H1 (cell line): ENCODE results near the gene CYP11A1. TPM values are rescaled to one million over a fixed set of nuclear protein-coding genes. Genes with fewer than 3 reads are reported as not detected.

Experiments
- EP300 ChIP-seq, 2 experiments: IDR thresholded peaks; 1 replicate in 1 of 2; 2 replicates in 1 of 2; pipeline ENCODE4 v1.6.1; 2011 to 2012; ENCODE audit warnings: low read depth in 2 of 2, low read length in 2 of 2, mild to moderate bottlenecking in 2 of 2, borderline replicate concordance in 1 of 2, inconsistent platforms in 1 of 2, moderate library complexity in 1 of 2
- GABPA ChIP-seq: IDR thresholded peaks from 2 replicates; pipeline ENCODE4 v1.6.1; 2011; ENCODE audit warnings: mild to moderate bottlenecking, low read length, moderate library complexity, borderline replicate concordance; ENCODE audit not compliant: insufficient read depth
- POLR2A ChIP-seq, 2 experiments: IDR thresholded peaks; 1 replicate in 1 of 2; 2 replicates in 1 of 2; pipeline ENCODE4 v1.6.1; 2011; ENCODE audit warnings: low read depth in 2 of 2, low read length in 2 of 2, mild to moderate bottlenecking in 2 of 2; ENCODE audit errors: control extremely low read depth in 1 of 2
- polyA plus RNA-seq, 7 experiments: library from polyadenylated mRNA; depleted of rRNA in 3 of 7; stranded (reverse) in 5 of 7; unstranded in 2 of 7; fragments of >200 nt in 5 of 7; fragments of 200-250 nt in 2 of 7; gene quantifications; 1 replicate in 5 of 7; 2 replicates in 1 of 7; 4 replicates in 1 of 7; pipeline versions ENCODE4 v1.2.1 to v1.2.3, GENCODE V29; 2011 to 2013; ENCODE audit warnings: missing spikeins in 2 of 7, mixed read lengths in 2 of 7
- total RNA-seq: library from RNA; stranded (reverse); fragmentation: NEBNext Ultra II Directional; extraction: Animal tissue kit (Norgen Biotek cat#: 25700); gene quantifications from 2 replicates; pipeline ENCODE4 v1.2.1, GENCODE V29; 2021
- TF ChIP-seq, protein P1 (sequence below): IDR thresholded peaks from 2 replicates; pipeline ENCODE4 v1.6.1; 2012; ENCODE audit warnings: low read length, inconsistent platforms

CYP11A1 gene
- total and polyA plus RNA-seq, 2 of the 8 experiments (the other 6 are each of a cell fraction or from before 2014, with no cell fraction given), result 1.9 to 7.2 TPM

DNA sequence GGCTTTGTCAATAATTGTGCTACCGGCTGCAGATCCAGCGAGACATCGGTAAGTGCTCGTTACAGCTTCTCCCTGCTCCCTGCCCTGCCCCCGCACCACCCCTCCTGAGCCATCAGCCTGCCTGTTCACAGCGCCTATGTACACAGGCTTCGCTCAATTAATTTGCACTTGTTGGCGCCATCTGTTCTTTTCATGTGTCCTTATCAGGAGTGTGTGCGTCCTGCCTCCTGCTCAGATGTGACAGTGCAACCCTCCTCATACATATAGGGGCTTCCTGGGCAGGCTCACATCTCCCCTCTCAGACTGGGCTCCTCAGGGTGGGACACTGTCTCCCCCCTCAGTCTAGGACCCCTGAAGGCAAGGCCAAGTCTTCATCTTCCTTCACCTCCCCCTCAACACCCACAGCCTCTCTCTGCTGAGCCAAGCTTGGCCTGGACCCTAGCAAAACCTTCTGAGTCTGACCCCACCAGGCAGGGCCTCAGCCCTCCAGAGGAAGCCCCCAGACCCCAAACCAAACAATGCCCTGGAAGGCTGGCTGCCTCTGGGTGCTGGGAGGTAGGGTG is 54.9 kb downstream of the CYP11A1 start (continued):
- TF ChIP-seq, protein P1, sequence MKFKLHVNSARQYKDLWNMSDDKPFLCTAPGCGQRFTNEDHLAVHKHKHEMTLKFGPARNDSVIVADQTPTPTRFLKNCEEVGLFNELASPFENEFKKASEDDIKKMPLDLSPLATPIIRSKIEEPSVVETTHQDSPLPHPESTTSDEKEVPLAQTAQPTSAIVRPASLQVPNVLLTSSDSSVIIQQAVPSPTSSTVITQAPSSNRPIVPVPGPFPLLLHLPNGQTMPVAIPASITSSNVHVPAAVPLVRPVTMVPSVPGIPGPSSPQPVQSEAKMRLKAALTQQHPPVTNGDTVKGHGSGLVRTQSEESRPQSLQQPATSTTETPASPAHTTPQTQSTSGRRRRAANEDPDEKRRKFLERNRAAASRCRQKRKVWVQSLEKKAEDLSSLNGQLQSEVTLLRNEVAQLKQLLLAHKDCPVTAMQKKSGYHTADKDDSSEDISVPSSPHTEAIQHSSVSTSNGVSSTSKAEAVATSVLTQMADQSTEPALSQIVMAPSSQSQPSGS, result no peak
- TF ChIP-seq GABPA, result no peak
- TF ChIP-seq EP300 (IDR thresholded peaks at IDR 0.05; ENCODE audit: borderline replicate concordance in 1 of 2, low read depth in 2 of 2, low read length in 2 of 2), result no peak
- no peak for TF ChIP-seq POLR2A (IDR thresholded peaks at IDR 0.05; ENCODE audit: control extremely low read depth in 1 of 2, low read depth in 2 of 2, low read length in 2 of 2)
